Liver (tissue), 9 donors: ENCODE data around the gene THBD. TPM values are rescaled to one million over a fixed set of nuclear protein-coding genes. Genes with fewer than 3 reads are reported as not detected.

Experiments used
- DNase-seq: peaks from one replicate; pipeline ENCODE4 v3.0.0-alpha.2; 2017; ENCODE audit warnings: low spot score
- H3K27ac ChIP-seq, 2 donors: one replicate each; pipeline ENCODE4 v1.7.0; 2013; ENCODE audit warnings: inconsistent platforms in 2 of 2, low read length in 2 of 2, control low read depth in 1 of 2, low read depth in 1 of 2, mild to moderate bottlenecking in 1 of 2
- H3K27me3 ChIP-seq, 4 donors: one replicate each; pipeline versions ENCODE4 v1.6.1 to v1.7.0; 2013; ENCODE audit warnings: low read length in 3 of 4, inconsistent platforms in 1 of 4, mild to moderate bottlenecking in 1 of 4, moderate library complexity in 1 of 4; ENCODE audit not compliant: control insufficient read depth in 4 of 4, insufficient read depth in 4 of 4
- H3K36me3 ChIP-seq, 4 donors: one replicate each; pipeline versions ENCODE4 v1.6.1 to v1.7.0; 2013; ENCODE audit warnings: low read length in 3 of 4, mild to moderate bottlenecking in 3 of 4, low read depth in 1 of 4, moderate library complexity in 1 of 4; ENCODE audit not compliant: control insufficient read depth in 4 of 4, insufficient read depth in 3 of 4
- H3K4me1 ChIP-seq, 4 donors: one replicate each; pipeline versions ENCODE4 v1.6.1 to v1.7.0; 2013; ENCODE audit warnings: low read length in 3 of 4, mild to moderate bottlenecking in 3 of 4, moderate library complexity in 1 of 4; ENCODE audit not compliant: control insufficient read depth in 4 of 4, insufficient read depth in 4 of 4
- H3K4me3 ChIP-seq, 3 donors: one replicate each; pipeline versions ENCODE4 v1.6.1 to v1.7.0; 2013; ENCODE audit warnings: low read length in 3 of 3, control low read depth in 1 of 3, low read depth in 1 of 3, mild to moderate bottlenecking in 1 of 3
- H3K9ac ChIP-seq, 2 donors: one replicate each; pipeline ENCODE4 v1.7.0; 2013; ENCODE audit warnings: low read length in 2 of 2, mild to moderate bottlenecking in 2 of 2, moderate library complexity in 2 of 2, control low read depth in 1 of 2, low read depth in 1 of 2
- H3K9me3 ChIP-seq, 4 donors: one replicate each; pipeline versions ENCODE4 v1.6.1 to v1.7.0; 2013; ENCODE audit warnings: low read length in 3 of 4; ENCODE audit not compliant: control insufficient read depth in 4 of 4
- ATF3 ChIP-seq: IDR thresholded peaks from 2 replicates; pipeline ENCODE4 v1.6.1; 2016; ENCODE audit warnings: antibody characterized with exemption
- CTCF ChIP-seq: fragments of 150-350 bp; IDR thresholded peaks from 2 replicates; pipeline ENCODE4 v1.5.1; 2017; ENCODE audit warnings: improper control_type of control experiment, low read depth, low read length; ENCODE audit not compliant: missing input control
- EGR1 ChIP-seq, 2 donors: IDR thresholded peaks; 2 replicates each; pipeline ENCODE4 v1.6.1; 2016 to 2018; ENCODE audit warnings: antibody characterized with exemption in 2 of 2, low read depth in 2 of 2
- FOXA1 ChIP-seq: IDR thresholded peaks from 2 replicates; pipeline ENCODE4 v1.6.1; 2016; ENCODE audit warnings: antibody characterized with exemption
- FOXA2 ChIP-seq: IDR thresholded peaks from 2 replicates; pipeline ENCODE4 v1.6.1; 2016; ENCODE audit warnings: antibody characterized with exemption
- GABPA ChIP-seq, 2 donors: IDR thresholded peaks in 1 of 2; conservative IDR thresholded peaks in 1 of 2; 2 replicates each; pipeline ENCODE4 v1.6.1; 2016; ENCODE audit warnings: antibody characterized with exemption in 2 of 2, mild to moderate bottlenecking in 1 of 2, moderate library complexity in 1 of 2
- HNF4A ChIP-seq, 2 donors: conservative IDR thresholded peaks; 2 replicates each; pipeline ENCODE4 v1.6.1; 2016; ENCODE audit warnings: antibody characterized with exemption in 2 of 2, mild to moderate bottlenecking in 2 of 2
- HNF4G ChIP-seq: IDR thresholded peaks from 2 replicates; pipeline ENCODE4 v1.6.1; 2016; ENCODE audit warnings: antibody characterized with exemption
- JUND ChIP-seq, 2 donors: IDR thresholded peaks; 2 replicates each; pipeline ENCODE4 v1.6.1; 2016; ENCODE audit warnings: antibody characterized with exemption in 2 of 2
- MAX ChIP-seq: IDR thresholded peaks from 2 replicates; pipeline ENCODE4 v1.6.1; 2016; ENCODE audit warnings: antibody characterized with exemption
- NR2F2 ChIP-seq: IDR thresholded peaks from 2 replicates; pipeline ENCODE4 v1.6.1; 2016; ENCODE audit warnings: antibody characterized with exemption
- RAD21 ChIP-seq, 2 donors: IDR thresholded peaks; 2 replicates each; pipeline ENCODE4 v1.6.1; 2016; ENCODE audit warnings: antibody characterized with exemption in 2 of 2, mild to moderate bottlenecking in 2 of 2
- REST ChIP-seq: IDR thresholded peaks from 2 replicates; pipeline ENCODE4 v1.6.1; 2016; ENCODE audit warnings: antibody characterized with exemption, mild to moderate bottlenecking
- RXRA ChIP-seq, 2 donors: IDR thresholded peaks; 2 replicates each; pipeline ENCODE4 v1.6.1; 2017 to 2018; ENCODE audit warnings: antibody characterized with exemption in 2 of 2, mild to moderate bottlenecking in 1 of 2
- SP1 ChIP-seq: IDR thresholded peaks from 2 replicates; pipeline ENCODE4 v1.6.1; 2018; ENCODE audit warnings: antibody characterized with exemption, mild to moderate bottlenecking
- TAF1 ChIP-seq: conservative IDR thresholded peaks from 2 replicates; pipeline ENCODE4 v1.6.1; 2016; ENCODE audit warnings: antibody characterized with exemption, mild to moderate bottlenecking
- YY1 ChIP-seq: IDR thresholded peaks from 2 replicates; pipeline ENCODE4 v1.6.1; 2016; ENCODE audit warnings: antibody characterized with exemption, mild to moderate bottlenecking
- ZBTB33 ChIP-seq: IDR thresholded peaks from 2 replicates; pipeline ENCODE4 v1.6.1; 2016; ENCODE audit warnings: antibody characterized with exemption
- WGBS: extraction: QIAGEN DNeasy Blood & Tissue Kit; methylation state at CpG from one replicate; pipeline ENCODE4 v1.1.7; 2013; 5-methylcytosine and 5-hydroxymethylcytosine counted together
- polyA plus RNA-seq, 2 donors: library from polyadenylated mRNA; stranded (reverse) in 1 of 2; unstranded in 1 of 2; fragments of 200-250 nt in 1 of 2; fragments of >200 nt in 1 of 2; fragmentation: Nextera tagmentation in 1 of 2; extraction: Ambion mirVana in 1 of 2; gene quantifications; one replicate each; pipeline versions ENCODE4 v1.2.1 to v1.2.3, GENCODE V29; 2013 to 2015
- total RNA-seq, 2 donors: library from RNA; depleted of rRNA; stranded (reverse); fragments of >200 nt; gene quantifications; one replicate each; pipeline ENCODE4 v1.2.3, GENCODE V29; 2014
- donor health status: healthy.
- donor health status: healthy.
- donor health status: healthy.
- donor health status: healthy.
- donor health status: healthy.

The THBD gene
- total and polyA plus RNA-seq, 4 donors, result 1.4 to 6.6 (median 3.1) TPM

GRCh38 chr20:22995923-22996322, 53.5 kb downstream of the THBD start:
- Histone ChIP-seq H3K4me3 (no peak overlapping the region), H3K27me3 (no peaks in the 10 kb centered on the region), H3K4me1 (no peaks in the 10 kb centered on the region), H3K9ac (no peak overlapping the region), H3K36me3 (no peaks in the 10 kb centered on the region), H3K27ac (no peak overlapping the region), H3K9me3 (no peaks in the 10 kb centered on the region)
- TF ChIP-seq MAX (no peak), FOXA1 (no peak), RAD21 (IDR thresholded peaks at IDR 0.05) (no peak), NR2F2 (no peak), SP1 (no peak), HNF4A (conservative IDR thresholded peaks at IDR 0.05) (no peak), ATF3 (no peak), CTCF (no peak), TAF1 (no peak), GABPA (IDR thresholded peaks at IDR 0.05 in 1 of 2, conservative IDR thresholded peaks at IDR 0.05 in 1 of 2) (no peak), EGR1 (IDR thresholded peaks at IDR 0.05; ENCODE audit: low read depth in 2 of 2) (no peak), HNF4G (no peak), FOXA2 (no peak), REST (no peak), JUND (IDR thresholded peaks at IDR 0.05) (no peak), YY1 (no peak), ZBTB33 (no peak), RXRA (IDR thresholded peaks at IDR 0.05) (no peak)
- DNase-seq, result no peak
- 54% methylated on average over 1 of the region's 1 CpG for WGBS

Other genes starting within 250 kb of the THBD start
- gene SSTR4, start 14.4 kb downstream of the THBD start, total RNA-seq, result not detected
- not detected for gene SSTR4, start 14.4 kb downstream of the THBD start, polyA plus RNA-seq
- gene CD93, start 36.7 kb upstream of the THBD start, total RNA-seq, result 10 to 100 TPM; 15.0 to 16.0 TPM
- 1 to 10 TPM; 1.5 to 8.7 TPM for gene CD93, start 36.7 kb upstream of the THBD start, polyA plus RNA-seq